Stomach (tissue), 4 donors: Measurements from ENCODE around the gene OR2T10.

Source experiments
- EP300 ChIP-seq: sonication (generic); formaldehyde crosslinking; IDR thresholded peaks from one replicate; pipeline ENCODE4 v1.6.1; 2017; ENCODE audit warnings: antibody characterized with exemption
- POLR2A ChIP-seq, 4 donors: fragments of 450-650 bp; IDR thresholded peaks; one replicate each; pipeline ENCODE4 v1.6.1; 2016; ENCODE audit warnings: antibody characterized with exemption in 4 of 4, control low read depth in 2 of 4, mild to moderate bottlenecking in 1 of 4, moderate library complexity in 1 of 4
- POLR2AphosphoS5 ChIP-seq, 3 donors: sonication (generic); formaldehyde crosslinking; IDR thresholded peaks; one replicate each; pipeline ENCODE4 v1.6.1; 2016; ENCODE audit warnings: antibody characterized with exemption in 3 of 3
- TF ChIP-seq, protein P1 (sequence below), 7 experiments: fragments of 450-650 bp in 4 of 7; fragments of 200-600 bp in 3 of 7; sonication (generic) in 3 of 7; IDR thresholded peaks; one replicate each; pipeline ENCODE4 v1.5.1; 2016 to 2019; ENCODE audit warnings: antibody characterized with exemption in 7 of 7, control low read depth in 2 of 7, mild to moderate bottlenecking in 1 of 7

DNA sequence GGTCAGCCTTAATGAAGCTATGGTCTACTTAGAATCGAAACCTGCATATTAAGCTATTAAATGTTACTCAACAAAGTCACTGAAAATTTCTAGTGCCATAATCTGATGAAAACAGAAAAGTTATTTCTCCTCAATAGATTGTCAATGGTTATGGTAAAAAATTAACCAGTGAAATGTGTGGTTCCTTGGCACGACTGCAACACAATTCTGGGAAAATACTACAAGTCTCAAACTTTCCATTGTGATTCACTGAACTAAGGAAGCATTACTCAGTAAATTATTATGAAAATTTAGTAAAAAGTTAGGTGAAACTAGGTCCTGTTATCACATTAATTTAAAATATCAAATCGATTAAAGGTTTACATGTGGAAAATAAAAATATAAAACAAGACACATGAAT, 12.8 kb upstream of the OR2T10 start:
- TF ChIP-seq, protein P1, sequence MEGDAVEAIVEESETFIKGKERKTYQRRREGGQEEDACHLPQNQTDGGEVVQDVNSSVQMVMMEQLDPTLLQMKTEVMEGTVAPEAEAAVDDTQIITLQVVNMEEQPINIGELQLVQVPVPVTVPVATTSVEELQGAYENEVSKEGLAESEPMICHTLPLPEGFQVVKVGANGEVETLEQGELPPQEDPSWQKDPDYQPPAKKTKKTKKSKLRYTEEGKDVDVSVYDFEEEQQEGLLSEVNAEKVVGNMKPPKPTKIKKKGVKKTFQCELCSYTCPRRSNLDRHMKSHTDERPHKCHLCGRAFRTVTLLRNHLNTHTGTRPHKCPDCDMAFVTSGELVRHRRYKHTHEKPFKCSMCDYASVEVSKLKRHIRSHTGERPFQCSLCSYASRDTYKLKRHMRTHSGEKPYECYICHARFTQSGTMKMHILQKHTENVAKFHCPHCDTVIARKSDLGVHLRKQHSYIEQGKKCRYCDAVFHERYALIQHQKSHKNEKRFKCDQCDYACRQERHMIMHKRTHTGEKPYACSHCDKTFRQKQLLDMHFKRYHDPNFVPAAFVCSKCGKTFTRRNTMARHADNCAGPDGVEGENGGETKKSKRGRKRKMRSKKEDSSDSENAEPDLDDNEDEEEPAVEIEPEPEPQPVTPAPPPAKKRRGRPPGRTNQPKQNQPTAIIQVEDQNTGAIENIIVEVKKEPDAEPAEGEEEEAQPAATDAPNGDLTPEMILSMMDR (IDR thresholded peaks at IDR 0.05): no peak
- TF ChIP-seq POLR2A (IDR thresholded peaks at IDR 0.05) (no peak), EP300 (no peak), POLR2AphosphoS5 (IDR thresholded peaks at IDR 0.05) (no peak)
